Neuronal stem cell (in vitro differentiated cells): ENCODE measurements around the gene CAMK1D.

Experiments used
- DNase-seq: peaks from one replicate; pipeline ENCODE4 v3.0.0-alpha.2; 2013; ENCODE audit warnings: low spot score
- H2AFZ ChIP-seq: one replicate; pipeline ENCODE4 v1.6.1; 2013; ENCODE audit warnings: mild to moderate bottlenecking, low read length, inconsistent platforms
- H2AK5ac ChIP-seq: 2 replicates; pipeline ENCODE4 v1.6.1; 2013; ENCODE audit warnings: low read depth, mild to moderate bottlenecking, inconsistent platforms, low read length, moderate library complexity, mixed read lengths
- H2BK120ac ChIP-seq: 2 replicates; pipeline ENCODE4 v1.6.1; 2013; ENCODE audit warnings: low read depth, mild to moderate bottlenecking, inconsistent platforms, low read length, moderate library complexity, mixed read lengths
- H2BK12ac ChIP-seq: one replicate; pipeline ENCODE4 v1.6.1; 2013; ENCODE audit warnings: low read length, inconsistent platforms
- H2BK15ac ChIP-seq: 2 replicates; pipeline ENCODE4 v1.6.1; 2013; ENCODE audit warnings: mild to moderate bottlenecking, low read length, inconsistent platforms, mixed read lengths
- H2BK5ac ChIP-seq: one replicate; pipeline ENCODE4 v1.6.1; 2013; ENCODE audit warnings: inconsistent platforms, mild to moderate bottlenecking, low read length, moderate library complexity
- H3K14ac ChIP-seq: one replicate; pipeline ENCODE4 v1.6.1; 2013; ENCODE audit warnings: low read length, inconsistent platforms
- H3K18ac ChIP-seq: 2 replicates; pipeline ENCODE4 v1.6.1; 2013; ENCODE audit warnings: low read length, inconsistent platforms
- H3K23ac ChIP-seq: 2 replicates; pipeline ENCODE4 v1.6.1; 2013; ENCODE audit warnings: low read depth, mild to moderate bottlenecking, mixed read lengths, low read length, inconsistent platforms; ENCODE audit not compliant: poor library complexity
- H3K27ac ChIP-seq: replicated peaks from 3 replicates; pipeline ENCODE4 v1.5.1; 2013; ENCODE audit warnings: low read length, inconsistent platforms
- H3K27me3 ChIP-seq, 3 experiments: 2 replicates each; pipeline ENCODE4 v1.6.1; 2013; ENCODE audit warnings: low read length in 3 of 3, mild to moderate bottlenecking in 2 of 3, inconsistent platforms in 1 of 3, low read depth in 1 of 3, mixed read lengths in 1 of 3, moderate library complexity in 1 of 3; ENCODE audit not compliant: control insufficient read depth in 3 of 3, insufficient read depth in 3 of 3
- H3K36me3 ChIP-seq, 2 donors: replicated peaks in 1 of 2; 2 replicates each; pipeline ENCODE4 v1.6.1; 2013; ENCODE audit warnings: low read length in 2 of 2; ENCODE audit not compliant: control insufficient read depth in 2 of 2, insufficient read depth in 2 of 2
- H3K4ac ChIP-seq: 2 replicates; pipeline ENCODE4 v1.6.1; 2013; ENCODE audit warnings: inconsistent platforms, mild to moderate bottlenecking, low read length, moderate library complexity
- H3K4me1 ChIP-seq, 2 donors: 1 replicate in 1 of 2; 2 replicates in 1 of 2; pipeline ENCODE4 v1.6.1; 2013; ENCODE audit warnings: low read length in 2 of 2, low read depth in 1 of 2; ENCODE audit not compliant: control insufficient read depth in 2 of 2, insufficient read depth in 1 of 2
- H3K4me2 ChIP-seq: one replicate; pipeline ENCODE4 v1.6.1; 2013; ENCODE audit warnings: mild to moderate bottlenecking, low read length, inconsistent platforms; ENCODE audit not compliant: insufficient read depth, poor library complexity, severe bottlenecking
- H3K4me3 ChIP-seq, 2 donors: 2 replicates each; pipeline ENCODE4 v1.5.1; 2013; ENCODE audit warnings: low read length in 2 of 2, mild to moderate bottlenecking in 2 of 2, inconsistent platforms in 1 of 2, moderate library complexity in 1 of 2
- H3K79me1 ChIP-seq: one replicate; pipeline ENCODE4 v1.6.1; 2013; ENCODE audit warnings: low read depth, mild to moderate bottlenecking, inconsistent platforms, low read length, moderate library complexity
- H3K9ac ChIP-seq: one replicate; pipeline ENCODE4 v1.6.1; 2013; ENCODE audit warnings: mild to moderate bottlenecking, low read depth, low read length, inconsistent platforms; ENCODE audit not compliant: poor library complexity
- H3K9me3 ChIP-seq, 2 donors: replicated peaks in 1 of 2; 2 replicates each; pipeline versions ENCODE3 to v1.6.1; 2013; ENCODE audit warnings: low read length in 2 of 2, mild to moderate bottlenecking in 2 of 2, inconsistent platforms in 1 of 2, low read depth in 1 of 2, mixed read lengths in 1 of 2, moderate library complexity in 1 of 2; ENCODE audit not compliant: control insufficient read depth in 2 of 2, insufficient read depth in 1 of 2
- H4K8ac ChIP-seq: one replicate; pipeline ENCODE4 v1.6.1; 2013; ENCODE audit warnings: low read depth, mild to moderate bottlenecking, inconsistent platforms, low read length, moderate library complexity
- H4K91ac ChIP-seq: one replicate; pipeline ENCODE4 v1.6.1; 2013; ENCODE audit warnings: low read length, low read depth, mild to moderate bottlenecking, inconsistent platforms; ENCODE audit not compliant: poor library complexity
- WGBS, 2 donors: extraction: QIAGEN DNeasy Blood & Tissue Kit; methylation state at CpG; one replicate each; pipeline ENCODE4 v1.1.7; 2013; ENCODE audit warnings: missing lambda C conversion rate in 2 of 2, mixed read lengths in 1 of 2; ENCODE audit not compliant: insufficient read length in 2 of 2, insufficient replicate concordance in 1 of 2; ENCODE audit errors: extremely low coverage in 2 of 2; 5-methylcytosine and 5-hydroxymethylcytosine counted together

The CAMK1D gene

DNA sequence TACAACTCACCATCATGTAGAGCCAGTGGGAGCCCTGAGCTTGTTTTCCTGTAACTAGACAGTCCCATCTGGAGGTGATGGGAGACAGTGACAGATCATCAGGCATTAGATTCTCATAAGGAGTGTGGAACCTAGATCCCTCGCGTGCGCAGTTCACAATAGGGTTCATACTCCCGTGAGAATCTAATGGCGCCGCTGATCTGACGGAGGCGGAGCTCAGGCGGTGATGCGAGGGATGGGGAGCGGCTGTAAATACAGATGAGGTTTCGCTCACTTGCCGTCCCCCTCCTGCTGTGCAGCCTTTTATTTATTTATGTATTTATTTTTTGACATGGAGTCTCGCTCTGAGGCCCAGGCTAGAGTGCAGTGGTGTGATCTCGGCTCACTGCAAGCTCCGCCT is 139.3 kb downstream of the CAMK1D start:
- Histone ChIP-seq H4K8ac (no peak overlapping the region), H4K91ac (no peak overlapping the region), H3K27ac (no peak overlapping the region), H3K14ac (no peak overlapping the region), H2BK15ac (no peak overlapping the region), H3K4me2 (no peak overlapping the region), H3K9me3 (no peaks in the 10 kb centered on the region), H2AFZ (no peak overlapping the region), H3K4ac (no peak overlapping the region), H3K9ac (no peak overlapping the region), H2BK5ac (no peak overlapping the region), H3K23ac (no peak overlapping the region), H2BK12ac (no peak overlapping the region), H3K36me3 (no peaks in the 10 kb centered on the region), H3K4me3 (no peak overlapping the region), H3K18ac (no peak overlapping the region), H3K27me3 (no peaks in the 10 kb centered on the region), H2BK120ac (no peak overlapping the region), H3K4me1 (peaks cover 1 to 5% of the 10 kb centered on the region in 2 donors), H2AK5ac (no peak overlapping the region), H3K79me1 (no peaks in the 10 kb centered on the region)
- no peak for DNase-seq
- WGBS, 2 donors = no CpG with 5 or more reads among the region's 16 CpGs

DNA sequence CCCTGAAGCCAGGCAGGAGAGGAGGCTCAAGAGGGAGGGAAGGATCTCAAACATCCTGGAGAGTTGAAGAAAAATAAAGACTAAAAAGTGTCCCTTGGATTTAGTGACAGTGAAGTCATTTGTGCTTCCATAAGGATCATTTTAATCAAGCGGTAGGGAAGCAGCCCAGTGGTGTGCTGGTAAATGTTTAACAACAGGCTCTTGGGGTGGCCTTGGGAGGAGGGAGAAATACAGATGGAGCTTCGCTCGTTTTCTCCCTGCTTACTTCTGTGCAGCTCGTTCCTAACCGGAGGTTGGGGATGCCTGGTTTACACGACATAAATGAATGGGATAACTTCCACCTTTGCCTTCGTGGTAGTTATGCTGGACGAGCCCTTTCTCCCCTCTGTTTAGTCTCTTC is 140.0 kb downstream of the CAMK1D start:
- no peak for DNase-seq

DNA sequence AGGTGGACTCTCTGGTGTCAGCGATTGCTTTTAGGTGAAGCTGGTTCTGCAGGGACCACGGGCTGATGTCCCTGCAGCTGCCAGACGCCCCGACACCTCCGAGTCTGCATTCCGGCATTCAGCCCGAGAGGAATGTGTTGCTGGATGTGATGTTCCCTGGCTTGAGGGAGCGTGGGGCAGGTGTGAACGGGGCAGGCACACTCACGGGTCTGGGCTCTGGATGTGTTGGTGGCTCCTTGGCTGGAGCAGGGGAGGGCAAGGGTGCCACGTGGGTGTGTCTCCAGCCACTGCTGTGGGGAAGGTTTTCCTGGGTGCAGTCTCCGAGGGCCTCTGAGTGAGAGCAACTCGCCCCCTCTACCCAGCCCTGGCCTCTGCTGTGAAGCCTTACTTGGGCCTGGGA is 140.5 kb downstream of the CAMK1D start:
- H3K4me2 ChIP-seq = no peak overlapping the region
- H3K79me1 ChIP-seq = no peaks in the 10 kb centered on the region
- H2AFZ ChIP-seq = no peak overlapping the region
- H3K18ac ChIP-seq = peak overlapping the region; percentile 20
- H3K4ac ChIP-seq = no peak overlapping the region
- H3K27me3 ChIP-seq = no peaks in the 10 kb centered on the region
- no peak overlapping the region for H3K14ac ChIP-seq
- H3K4me3 ChIP-seq = peak overlapping the region in 1 of 2 donors; percentile 58
- peaks cover 1 to 4% of the 10 kb centered on the region in 2 donors for H3K4me1 ChIP-seq
- H2BK120ac ChIP-seq = no peak overlapping the region
- H4K8ac ChIP-seq = peak overlapping the region; percentile 89
- H4K91ac ChIP-seq = no peak overlapping the region
- no peak overlapping the region for H2BK15ac ChIP-seq
- H2AK5ac ChIP-seq = no peak overlapping the region
- no peak overlapping the region for H2BK5ac ChIP-seq
- no peak for DNase-seq
- H3K27ac ChIP-seq = no peak overlapping the region
- no peak overlapping the region for H3K9ac ChIP-seq
- WGBS, 2 donors = no CpG with 5 or more reads among the region's 13 CpGs
- peak overlapping the region; percentile 14 for H2BK12ac ChIP-seq
- H3K9me3 ChIP-seq = no peaks in the 10 kb centered on the region
- H3K36me3 ChIP-seq = no peaks in the 10 kb centered on the region
- no peak overlapping the region for H3K23ac ChIP-seq

More for the DNA sequence above, 140.0 kb downstream of the CAMK1D start:
- Histone ChIP-seq H2BK12ac (no peak overlapping the region), H2AFZ (no peak overlapping the region), H3K14ac (no peak overlapping the region), H3K79me1 (no peaks in the 10 kb centered on the region), H2AK5ac (no peak overlapping the region), H2BK15ac (no peak overlapping the region), H4K8ac (no peak overlapping the region), H3K18ac (no peak overlapping the region), H3K9ac (no peak overlapping the region), H2BK5ac (no peak overlapping the region), H3K4me3 (no peak overlapping the region), H3K27me3 (no peaks in the 10 kb centered on the region), H3K9me3 (no peaks in the 10 kb centered on the region), H4K91ac (no peak overlapping the region), H3K27ac (no peak overlapping the region), H2BK120ac (no peak overlapping the region), H3K23ac (no peak overlapping the region), H3K4me2 (no peak overlapping the region), H3K4ac (no peak overlapping the region), H3K4me1 (peaks cover 1 to 5% of the 10 kb centered on the region in 2 donors), H3K36me3 (no peaks in the 10 kb centered on the region)
- no CpG with 5 or more reads among the region's 8 CpGs for WGBS, 2 donors

DNA sequence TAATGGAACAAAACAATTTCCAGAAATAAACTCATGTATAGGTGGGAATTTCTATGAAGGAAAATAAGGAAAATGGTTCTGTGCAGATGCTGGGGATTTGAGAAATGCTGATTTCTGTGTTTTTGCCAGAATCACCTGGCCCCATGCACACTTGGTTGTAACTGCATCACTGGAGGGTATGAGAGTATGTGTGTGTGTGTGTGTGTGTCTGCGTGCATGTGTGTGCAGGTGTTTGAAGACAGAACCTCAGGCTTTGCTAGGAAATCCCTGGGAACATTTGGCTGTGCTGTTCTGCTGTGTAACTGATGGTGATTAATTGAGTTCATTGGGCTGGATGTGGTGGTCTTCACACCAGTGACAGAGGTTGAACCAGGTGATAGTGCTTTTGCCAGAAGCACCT is 141.6 kb downstream of the CAMK1D start:
- no peak overlapping the region for H3K4ac ChIP-seq
- H3K4me1 ChIP-seq = no peaks in the 10 kb centered on the region
- H3K79me1 ChIP-seq = no peaks in the 10 kb centered on the region
- no peak overlapping the region for H4K91ac ChIP-seq
- no peak overlapping the region for H3K14ac ChIP-seq
- no peak overlapping the region for H3K9ac ChIP-seq
- H3K27ac ChIP-seq = no peak overlapping the region
- H3K4me2 ChIP-seq = no peak overlapping the region
- H3K27me3 ChIP-seq = no peaks in the 10 kb centered on the region
- H3K36me3 ChIP-seq = no peaks in the 10 kb centered on the region
- no CpG with 5 or more reads among the region's 1 CpG for WGBS, 2 donors
- DNase-seq = no peak
- no peak overlapping the region for H3K18ac ChIP-seq
- H3K9me3 ChIP-seq = no peaks in the 10 kb centered on the region
- H2BK120ac ChIP-seq = no peak overlapping the region
- no peak overlapping the region for H3K23ac ChIP-seq
- no peak overlapping the region for H4K8ac ChIP-seq
- no peak overlapping the region for H3K4me3 ChIP-seq
- no peak overlapping the region for H2AFZ ChIP-seq
- no peak overlapping the region for H2AK5ac ChIP-seq
- no peak overlapping the region for H2BK12ac ChIP-seq
- H2BK5ac ChIP-seq = no peak overlapping the region
- H2BK15ac ChIP-seq = no peak overlapping the region
